GM10266 (cell line): ENCODE measurements around the gene SDHA.
"Not testable (repeated sequence)": the region's sequence is repeated elsewhere in the genome, so short reads cannot be mapped to it uniquely, and the experiment has no call there.

Experiments used
- DNase-seq: peaks from one replicate; pipeline ENCODE4 v3.0.0; 2012; ENCODE audit errors: extremely low spot score
- CTCF ChIP-seq: IDR thresholded peaks from 2 replicates; pipeline ENCODE4 v1.5.1; 2012; ENCODE audit warnings: mild to moderate bottlenecking, low read depth; ENCODE audit not compliant: control insufficient read depth, insufficient read depth; ENCODE audit errors: missing control alignments

Gene SDHA

GRCh38 chr5:278646-279045 lies 60.5 kb downstream of the SDHA start:
- DNase-seq: no peak
- no peak for TF ChIP-seq CTCF

GRCh38 chr5:279051-279665 lies 61.0 kb downstream of the SDHA start:
- not testable (repeated sequence) for DNase-seq

- DNase-seq: no peak
- no peak for TF ChIP-seq CTCF
Observed at GRCh38 chr5:285991-286557, 68.0 kb downstream of the SDHA start.

GRCh38 chr5:290200-290599 lies 72.1 kb downstream of the SDHA start:
- DNase-seq: not testable (repeated sequence)

GRCh38 chr5:291345-291744 lies 73.2 kb downstream of the SDHA start:
- DNase-seq: not testable (repeated sequence)

GRCh38 chr5:294788-295187 lies 76.7 kb downstream of the SDHA start:
- DNase-seq: not testable (repeated sequence)

- not testable (repeated sequence) for DNase-seq
Observed at GRCh38 chr5:296207-296606, 78.1 kb downstream of the SDHA start.

- not testable (repeated sequence) for DNase-seq
Observed at GRCh38 chr5:296954-297353, 78.8 kb downstream of the SDHA start.

GRCh38 chr5:297448-297847 lies 79.3 kb downstream of the SDHA start:
- not testable (repeated sequence) for DNase-seq

GRCh38 chr5:297991-298736 lies 80.0 kb downstream of the SDHA start:
- not testable (repeated sequence) for DNase-seq

GRCh38 chr5:298737-299125 lies 80.6 kb downstream of the SDHA start:
- no peak for TF ChIP-seq CTCF
- no peak for DNase-seq

- DNase-seq: not testable (repeated sequence)
Observed at GRCh38 chr5:299921-300320, 81.8 kb downstream of the SDHA start.

GRCh38 chr5:300691-301435 lies 82.7 kb downstream of the SDHA start:
- not testable (repeated sequence) for DNase-seq

- DNase-seq: not testable (repeated sequence)
Observed at GRCh38 chr5:302416-302815, 84.3 kb downstream of the SDHA start.
